CD14-positive monocyte (primary cell): ENCODE data around the gene DYSF. TPM values are rescaled to one million over a fixed set of nuclear protein-coding genes. Genes with fewer than 3 reads are reported as not detected.

Experiments
- DNase-seq, 3 donors: peaks; one replicate each; pipeline ENCODE4 v3.0.0-alpha.2; 2011 to 2022
- H2AFZ ChIP-seq: 2 replicates; pipeline ENCODE4 v1.6.0; 2012; ENCODE audit warnings: mild to moderate bottlenecking, low read depth, low read length, inconsistent platforms; ENCODE audit not compliant: insufficient read depth, poor library complexity, severe bottlenecking
- H3K27ac ChIP-seq, 2 donors: 1 replicate in 1 of 2; 2 replicates in 1 of 2; pipeline ENCODE4 v1.5.1; 2012 to 2013; ENCODE audit warnings: low read length in 2 of 2, control low read depth in 1 of 2, inconsistent platforms in 1 of 2, low read depth in 1 of 2, mild to moderate bottlenecking in 1 of 2
- H3K27me3 ChIP-seq, 2 donors: one replicate each; pipeline versions ENCODE4 v1.6.0 to v1.6.1; 2011 to 2013; ENCODE audit warnings: low read length in 2 of 2; ENCODE audit not compliant: control insufficient read depth in 2 of 2, insufficient read depth in 2 of 2
- H3K36me3 ChIP-seq, 2 donors: replicated peaks in 1 of 2; 1 replicate in 1 of 2; 2 replicates in 1 of 2; pipeline versions ENCODE4 v1.5.1 to v1.6.1; 2012 to 2013; ENCODE audit warnings: low read length in 2 of 2, control low read depth in 1 of 2, inconsistent platforms in 1 of 2, mild to moderate bottlenecking in 1 of 2; ENCODE audit not compliant: insufficient read depth in 2 of 2, control insufficient read depth in 1 of 2
- H3K4me1 ChIP-seq, 2 donors: 1 replicate in 1 of 2; 2 replicates in 1 of 2; pipeline versions ENCODE4 v1.5.1 to v1.6.1; 2012 to 2013; ENCODE audit warnings: low read length in 2 of 2, control low read depth in 1 of 2, inconsistent platforms in 1 of 2, mild to moderate bottlenecking in 1 of 2, moderate library complexity in 1 of 2; ENCODE audit not compliant: insufficient read depth in 2 of 2, control insufficient read depth in 1 of 2
- H3K4me2 ChIP-seq: replicated peaks from 2 replicates; pipeline ENCODE3; 2012; ENCODE audit warnings: low read length, moderate library complexity, mild to moderate bottlenecking; ENCODE audit not compliant: poor library complexity, severe bottlenecking; ENCODE audit errors: extremely low read depth
- H3K4me3 ChIP-seq, 3 experiments: fragments of 200-600 bp in 1 of 3; sonication (generic) in 1 of 3; replicated peaks in 1 of 3; 1 replicate in 2 of 3; 2 replicates in 1 of 3; pipeline ENCODE4 v1.5.1; 2011 to 2013; ENCODE audit warnings: low read length in 3 of 3, mild to moderate bottlenecking in 3 of 3, control low read depth in 2 of 3, low read depth in 2 of 3, inconsistent platforms in 1 of 3, moderate library complexity in 1 of 3
- H3K79me2 ChIP-seq: 2 replicates; pipeline ENCODE4 v1.6.0; 2012; ENCODE audit warnings: mild to moderate bottlenecking, control low read depth, inconsistent platforms, low read length, moderate library complexity; ENCODE audit not compliant: insufficient read depth
- H3K9ac ChIP-seq: 2 replicates; pipeline ENCODE4 v1.6.0; 2017; ENCODE audit warnings: low read length, mild to moderate bottlenecking; ENCODE audit not compliant: insufficient read depth, poor library complexity, severe bottlenecking
- H3K9me3 ChIP-seq, 2 donors: replicated peaks in 1 of 2; 1 replicate in 1 of 2; 2 replicates in 1 of 2; pipeline versions ENCODE4 v1.5.1 to v1.6.1; 2012 to 2013; ENCODE audit warnings: low read length in 2 of 2, control low read depth in 1 of 2; ENCODE audit not compliant: control insufficient read depth in 1 of 2, insufficient read depth in 1 of 2
- H4K20me1 ChIP-seq: 2 replicates; pipeline ENCODE4 v1.6.0; 2012; ENCODE audit warnings: mild to moderate bottlenecking, low read length, control low read depth, moderate library complexity; ENCODE audit not compliant: insufficient read depth
- H3K27ac Mint-ChIP-seq, 7 donors: one replicate each; pipeline ENCODE4 v1.8.0; 2020; ENCODE audit warnings: mild to moderate bottlenecking in 7 of 7, mixed read lengths in 7 of 7, moderate library complexity in 6 of 7, inconsistent platforms in 2 of 7
- H3K27me3 Mint-ChIP-seq, 3 donors: one replicate each; pipeline ENCODE4 v1.8.0; 2021 to 2022; ENCODE audit warnings: low read depth in 3 of 3, mild to moderate bottlenecking in 3 of 3, mixed read lengths in 3 of 3, moderate library complexity in 3 of 3, inconsistent platforms in 1 of 3
- H3K36me3 Mint-ChIP-seq, 2 donors: one replicate each; pipeline ENCODE4 v1.8.0; 2020; ENCODE audit warnings: mixed read lengths in 2 of 2, inconsistent platforms in 1 of 2, mild to moderate bottlenecking in 1 of 2
- H3K4me1 Mint-ChIP-seq: one replicate; pipeline ENCODE4 v1.8.0; 2020; ENCODE audit warnings: mild to moderate bottlenecking, mixed read lengths
- H3K4me3 Mint-ChIP-seq, 2 donors: one replicate each; pipeline ENCODE4 v1.8.0; 2020; ENCODE audit warnings: mild to moderate bottlenecking in 2 of 2, mixed read lengths in 2 of 2, moderate library complexity in 1 of 2
- H3K9me3 Mint-ChIP-seq, 7 donors: one replicate each; pipeline ENCODE4 v1.8.0; 2020 to 2022; ENCODE audit warnings: mixed read lengths in 7 of 7, mild to moderate bottlenecking in 6 of 7, moderate library complexity in 6 of 7, inconsistent platforms in 2 of 7
- CTCF ChIP-seq: fragments of 200-600 bp; IDR thresholded peaks from one replicate; pipeline ENCODE4 v1.8.0; 2022; ENCODE audit warnings: antibody characterized with exemption, mild to moderate bottlenecking
- WGBS: methylation state at CpG from one replicate; pipeline ENCODE4 v1.1.5; 2013; ENCODE audit warnings: missing lambda C conversion rate; ENCODE audit not compliant: insufficient coverage; 5-methylcytosine and 5-hydroxymethylcytosine counted together
- intact Hi-C, 2 donors: fragments of 100-400 bp; cut with micrococcal nuclease; formaldehyde crosslinking; loops; one replicate each; pipeline versions ENCODE4 v1.15.0 to v1.15.1; 2023
- polyA plus RNA-seq, 3 donors: library from polyadenylated mRNA; depleted of rRNA in 1 of 3; unstranded in 2 of 3; stranded (reverse) in 1 of 3; fragments of 300-500 nt in 2 of 3; fragments of >200 nt in 1 of 3; fragmentation: Illumina TruSeq in 2 of 3; gene quantifications; 1 replicate in 2 of 3; 2 replicates in 1 of 3; pipeline ENCODE4 v1.2.3, GENCODE V29; 2012 to 2021

Gene DYSF
- polyA plus RNA-seq, 3 donors = 16.1 to 72.5 (median 31.2) TPM

- H3K4me1 Mint-ChIP-seq = no peaks in the 10 kb centered on the region
- peaks cover 90 to 100% of the 10 kb centered on the region in 2 donors for H3K36me3 ChIP-seq
- H3K27me3 Mint-ChIP-seq = peaks cover 0 to 3% (median 1%) of the 10 kb centered on the region in 3 donors
- H3K4me1 ChIP-seq = no peaks in the 10 kb centered on the region
- H3K9me3 ChIP-seq = peaks cover 8 to 13% of the 10 kb centered on the region in 2 donors
- H4K20me1 ChIP-seq = peaks cover 54% of the 10 kb centered on the region
- no peak overlapping the region for H3K4me2 ChIP-seq
- no peak overlapping the region for H3K4me3 ChIP-seq
- peaks cover 2 to 11% (median 3%) of the 10 kb centered on the region in 7 donors for H3K9me3 Mint-ChIP-seq
- H3K36me3 Mint-ChIP-seq = peaks cover 45 to 46% of the 10 kb centered on the region in 2 donors
- no peaks in the 10 kb centered on the region for H3K79me2 ChIP-seq
- H2AFZ ChIP-seq = no peak overlapping the region
- intact Hi-C loops = no loop called here
- no peaks in the 10 kb centered on the region for H3K27me3 ChIP-seq
- TF ChIP-seq CTCF = no peak
- no peak overlapping the region for H3K27ac Mint-ChIP-seq
- H3K27ac ChIP-seq = no peak overlapping the region
- H3K9ac ChIP-seq = no peak overlapping the region
- DNase-seq = no peak
- WGBS = 100% methylated on average over 1 of the region's 9 CpGs
- H3K4me3 Mint-ChIP-seq = no peak overlapping the region
Observed at GRCh38 chr2:71567625-71568024, 114.3 kb downstream of the DYSF start.

GRCh38 chr2:71568103-71568502 is 114.7 kb downstream of the DYSF start:
- H3K79me2 ChIP-seq = no peaks in the 10 kb centered on the region
- no peak overlapping the region for H3K27ac ChIP-seq
- peaks cover 41 to 46% of the 10 kb centered on the region in 2 donors for H3K36me3 Mint-ChIP-seq
- H3K4me1 Mint-ChIP-seq = no peaks in the 10 kb centered on the region
- TF ChIP-seq CTCF = no peak
- H3K27me3 ChIP-seq = no peaks in the 10 kb centered on the region
- WGBS = 100% methylated on average over 12 of the region's 14 CpGs
- H3K27me3 Mint-ChIP-seq = peaks cover 0 to 3% (median under 1%) of the 10 kb centered on the region in 3 donors
- peaks cover 8 to 13% of the 10 kb centered on the region in 2 donors for H3K9me3 ChIP-seq
- H3K9ac ChIP-seq = no peak overlapping the region
- no peak overlapping the region for H2AFZ ChIP-seq
- no peaks in the 10 kb centered on the region for H3K4me1 ChIP-seq
- H4K20me1 ChIP-seq = peaks cover 54% of the 10 kb centered on the region
- H3K36me3 ChIP-seq = peaks cover 90 to 100% of the 10 kb centered on the region in 2 donors
- H3K4me2 ChIP-seq = no peak overlapping the region
- H3K9me3 Mint-ChIP-seq = peaks cover 2 to 11% (median 3%) of the 10 kb centered on the region in 7 donors
- no peak overlapping the region for H3K4me3 ChIP-seq
- H3K4me3 Mint-ChIP-seq = no peak overlapping the region
- no peak overlapping the region for H3K27ac Mint-ChIP-seq
- intact Hi-C loops = no loop called here
- no peak for DNase-seq
